ENCODE measurements around the gene NEDD9. TPM values are rescaled to one million over a fixed set of nuclear protein-coding genes. Genes with fewer than 3 reads are reported as not detected.

The NEDD9 gene
- polyA plus RNA-seq, 3 donors = 18.2 to 35.9 (median 33.0) TPM

DNA sequence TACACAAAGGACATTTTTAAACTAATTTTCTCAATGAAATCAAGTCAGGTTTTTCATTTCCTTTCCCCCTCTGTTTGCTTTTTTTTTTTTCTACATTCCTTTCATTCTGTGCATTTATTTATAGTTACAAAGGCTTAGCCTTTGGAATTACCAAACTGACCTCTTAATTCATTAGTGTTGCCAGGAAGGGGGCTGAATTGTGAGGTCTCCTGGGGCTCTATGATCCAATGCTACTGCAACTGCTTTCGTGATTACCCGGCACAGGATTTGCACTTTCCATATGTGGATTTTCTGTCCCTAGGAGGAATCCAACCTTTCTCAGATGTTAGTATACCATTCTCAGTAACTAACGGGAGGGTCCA lies 35.3 kb downstream of the NEDD9 start:
- Mint-ChIP-seq H3K4me1 (peaks cover 8% of the 10 kb centered on the region), H3K27me3 (ENCODE audit: low read depth in 3 of 3) (peaks cover 0 to 5% (median 3%) of the 10 kb centered on the region in 3 donors), H3K27ac (no peak overlapping the region), H3K36me3 (peaks cover 59 to 62% of the 10 kb centered on the region in 2 donors), H3K4me3 (peak overlapping the region in 1 of 2 donors; percentile 39), H3K9me3 (peaks cover 0 to 6% (median 0%) of the 10 kb centered on the region in 7 donors)
- TF ChIP-seq, protein P1, sequence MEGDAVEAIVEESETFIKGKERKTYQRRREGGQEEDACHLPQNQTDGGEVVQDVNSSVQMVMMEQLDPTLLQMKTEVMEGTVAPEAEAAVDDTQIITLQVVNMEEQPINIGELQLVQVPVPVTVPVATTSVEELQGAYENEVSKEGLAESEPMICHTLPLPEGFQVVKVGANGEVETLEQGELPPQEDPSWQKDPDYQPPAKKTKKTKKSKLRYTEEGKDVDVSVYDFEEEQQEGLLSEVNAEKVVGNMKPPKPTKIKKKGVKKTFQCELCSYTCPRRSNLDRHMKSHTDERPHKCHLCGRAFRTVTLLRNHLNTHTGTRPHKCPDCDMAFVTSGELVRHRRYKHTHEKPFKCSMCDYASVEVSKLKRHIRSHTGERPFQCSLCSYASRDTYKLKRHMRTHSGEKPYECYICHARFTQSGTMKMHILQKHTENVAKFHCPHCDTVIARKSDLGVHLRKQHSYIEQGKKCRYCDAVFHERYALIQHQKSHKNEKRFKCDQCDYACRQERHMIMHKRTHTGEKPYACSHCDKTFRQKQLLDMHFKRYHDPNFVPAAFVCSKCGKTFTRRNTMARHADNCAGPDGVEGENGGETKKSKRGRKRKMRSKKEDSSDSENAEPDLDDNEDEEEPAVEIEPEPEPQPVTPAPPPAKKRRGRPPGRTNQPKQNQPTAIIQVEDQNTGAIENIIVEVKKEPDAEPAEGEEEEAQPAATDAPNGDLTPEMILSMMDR (IDR thresholded peaks at IDR 0.05) = no peak
- Histone ChIP-seq H3K4me3 (replicated peaks in 1 of 3; ENCODE audit: low read depth in 2 of 3, low read length in 3 of 3) (no peak overlapping the region), H3K9me3 (replicated peaks in 1 of 2; ENCODE audit: control insufficient read depth in 1 of 2, insufficient read depth in 1 of 2, low read length in 2 of 2) (no peaks in the 10 kb centered on the region), H3K79me2 (ENCODE audit: insufficient read depth, low read length) (no peaks in the 10 kb centered on the region), H3K9ac (ENCODE audit: insufficient read depth, low read length, poor library complexity, severe bottlenecking) (no peak overlapping the region), H2AFZ (ENCODE audit: insufficient read depth, low read depth, low read length, poor library complexity, severe bottlenecking) (no peak overlapping the region), H3K4me2 (replicated peaks; ENCODE audit: extremely low read depth, low read length, poor library complexity, severe bottlenecking) (no peak overlapping the region), H3K27ac (ENCODE audit: low read depth in 1 of 2, low read length in 2 of 2) (no peak overlapping the region), H3K27me3 (ENCODE audit: control insufficient read depth in 2 of 2, insufficient read depth in 2 of 2, low read length in 2 of 2) (no peaks in the 10 kb centered on the region), H4K20me1 (ENCODE audit: insufficient read depth, low read length) (peaks cover 6% of the 10 kb centered on the region), H3K4me1 (ENCODE audit: control insufficient read depth in 1 of 2, insufficient read depth in 2 of 2, low read length in 2 of 2) (no peaks in the 10 kb centered on the region), H3K36me3 (replicated peaks in 1 of 2; ENCODE audit: control insufficient read depth in 1 of 2, insufficient read depth in 2 of 2, low read length in 2 of 2) (peaks cover 17 to 54% of the 10 kb centered on the region in 2 donors)
- DNase-seq = no peak
- WGBS (ENCODE audit: insufficient coverage) = no CpG with 5 or more reads among the region's 3 CpGs
- intact Hi-C loops (cut with micrococcal nuclease) = no loop called here

DNA sequence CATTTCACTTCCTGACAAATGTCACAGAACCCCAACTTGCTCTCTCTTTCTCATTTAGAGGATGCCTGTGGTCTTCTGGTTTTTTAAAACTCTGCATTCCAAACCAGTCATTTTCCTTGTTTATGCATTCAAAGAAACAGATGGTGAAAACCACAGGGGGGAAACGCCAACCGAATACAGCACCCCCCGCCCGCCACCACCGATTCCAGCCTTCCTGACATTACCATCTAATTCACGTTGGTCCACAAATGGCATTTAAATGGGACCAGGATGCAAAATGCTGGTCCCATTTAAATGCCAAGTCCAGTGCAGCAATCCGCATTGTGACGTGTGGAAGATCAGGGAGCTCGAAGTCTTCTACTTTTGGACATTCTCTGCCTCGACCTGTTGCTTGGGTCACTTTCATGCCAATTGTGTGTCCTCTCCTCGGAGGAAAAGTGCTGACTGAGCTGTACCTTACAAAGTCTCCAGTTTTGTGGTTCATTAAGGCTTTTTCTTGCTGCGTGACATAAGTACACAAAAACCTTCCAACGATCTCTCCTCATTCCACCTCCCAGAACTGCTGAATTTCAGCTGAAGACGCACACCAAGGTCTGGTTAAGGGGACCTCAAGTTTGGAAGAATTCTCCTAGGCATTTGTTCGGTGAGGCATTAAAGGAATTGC lies 35.8 kb downstream of the NEDD9 start:
- Histone ChIP-seq H3K27me3 (ENCODE audit: control insufficient read depth in 2 of 2, insufficient read depth in 2 of 2, low read length in 2 of 2) (no peaks in the 10 kb centered on the region), H3K27ac (ENCODE audit: low read depth in 1 of 2, low read length in 2 of 2) (no peak overlapping the region), H3K4me3 (replicated peaks in 1 of 3; ENCODE audit: low read depth in 2 of 3, low read length in 3 of 3) (no peak overlapping the region), H3K9me3 (replicated peaks in 1 of 2; ENCODE audit: control insufficient read depth in 1 of 2, insufficient read depth in 1 of 2, low read length in 2 of 2) (no peaks in the 10 kb centered on the region), H4K20me1 (ENCODE audit: insufficient read depth, low read length) (peaks cover 6% of the 10 kb centered on the region), H3K9ac (ENCODE audit: insufficient read depth, low read length, poor library complexity, severe bottlenecking) (no peak overlapping the region), H3K36me3 (replicated peaks in 1 of 2; ENCODE audit: control insufficient read depth in 1 of 2, insufficient read depth in 2 of 2, low read length in 2 of 2) (peaks cover 22 to 59% of the 10 kb centered on the region in 2 donors), H3K79me2 (ENCODE audit: insufficient read depth, low read length) (no peaks in the 10 kb centered on the region), H2AFZ (ENCODE audit: insufficient read depth, low read depth, low read length, poor library complexity, severe bottlenecking) (no peak overlapping the region), H3K4me2 (replicated peaks; ENCODE audit: extremely low read depth, low read length, poor library complexity, severe bottlenecking) (no peak overlapping the region), H3K4me1 (ENCODE audit: control insufficient read depth in 1 of 2, insufficient read depth in 2 of 2, low read length in 2 of 2) (no peaks in the 10 kb centered on the region)
- H3K4me3 Mint-ChIP-seq = peak overlapping the region in 1 of 2 donors; percentile 39
- H3K36me3 Mint-ChIP-seq = peaks cover 61 to 64% of the 10 kb centered on the region in 2 donors
- no peak for DNase-seq
- peaks cover 5% of the 10 kb centered on the region for H3K4me1 Mint-ChIP-seq
- H3K27me3 Mint-ChIP-seq (ENCODE audit: low read depth in 3 of 3) = peaks cover 0 to 5% (median 3%) of the 10 kb centered on the region in 3 donors
- intact Hi-C loops (cut with micrococcal nuclease) = no loop called here
- peaks cover 0 to 6% (median 0%) of the 10 kb centered on the region in 7 donors for H3K9me3 Mint-ChIP-seq
- TF ChIP-seq, protein P1 (IDR thresholded peaks at IDR 0.05) = no peak
- 27% methylated on average over 12 of the region's 15 CpGs for WGBS (ENCODE audit: insufficient coverage)
- peak overlapping the region in 1 of 7 donors; percentile 15 for H3K27ac Mint-ChIP-seq

Measured in CD14-positive monocyte (primary cell).